A172 (cell line): Measurements from ENCODE around the gene SUPV3L1. TPM values are rescaled to one million over a fixed set of nuclear protein-coding genes. Genes with fewer than 3 reads are reported as not detected.
A peak's percentile ranks its signal among the peaks of the same experiment; 100 is the strongest.
"Not testable (repeated sequence)": the region's sequence is repeated elsewhere in the genome, so short reads cannot be mapped to it uniquely, and the experiment has no call there.

Source experiments
- DNase-seq: peaks from one replicate; pipeline ENCODE4 v3.0.0-alpha.2; 2015; ENCODE audit warnings: low spot score
- total RNA-seq: library from RNA; depleted of rRNA; stranded (reverse); fragments of >200 nt; shearing (Covaris generic); gene quantifications from 2 replicates; pipeline ENCODE4 v1.2.3, GENCODE V29; 2014

Gene SUPV3L1
- total RNA-seq, 1 experiment from 2014 or later: 72.7 TPM

DNA sequence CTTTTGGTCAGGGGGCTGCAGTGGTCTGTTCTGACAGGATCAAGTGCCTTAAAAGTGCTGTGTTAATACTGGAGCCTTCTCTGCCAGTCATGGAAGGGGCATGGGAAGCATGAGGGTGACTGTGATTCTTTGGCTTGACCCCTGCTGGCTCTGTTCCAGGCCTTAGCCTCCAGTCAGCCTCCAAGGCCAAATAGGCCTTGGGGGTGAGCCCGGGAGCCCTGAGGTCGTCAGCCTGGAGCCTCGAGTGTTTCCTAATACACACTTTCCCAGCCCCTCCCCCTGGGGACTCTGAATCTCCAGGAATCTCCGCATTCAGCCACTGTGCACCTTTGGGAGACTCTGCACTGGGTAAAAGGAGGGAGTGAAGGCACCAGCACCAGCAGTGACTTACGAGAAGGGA lies 50.1 kb downstream of the SUPV3L1 start:
- DNase-seq: no peak

- peak; percentile 92 for DNase-seq
Measured at GRCh38 chr10:69232252-69232651, 52.2 kb downstream of the SUPV3L1 start.

- DNase-seq: no peak
Measured at GRCh38 chr10:69232736-69233480, 52.9 kb downstream of the SUPV3L1 start.

- DNase-seq: no peak
Measured at GRCh38 chr10:69234447-69234846, 54.4 kb downstream of the SUPV3L1 start.

DNA sequence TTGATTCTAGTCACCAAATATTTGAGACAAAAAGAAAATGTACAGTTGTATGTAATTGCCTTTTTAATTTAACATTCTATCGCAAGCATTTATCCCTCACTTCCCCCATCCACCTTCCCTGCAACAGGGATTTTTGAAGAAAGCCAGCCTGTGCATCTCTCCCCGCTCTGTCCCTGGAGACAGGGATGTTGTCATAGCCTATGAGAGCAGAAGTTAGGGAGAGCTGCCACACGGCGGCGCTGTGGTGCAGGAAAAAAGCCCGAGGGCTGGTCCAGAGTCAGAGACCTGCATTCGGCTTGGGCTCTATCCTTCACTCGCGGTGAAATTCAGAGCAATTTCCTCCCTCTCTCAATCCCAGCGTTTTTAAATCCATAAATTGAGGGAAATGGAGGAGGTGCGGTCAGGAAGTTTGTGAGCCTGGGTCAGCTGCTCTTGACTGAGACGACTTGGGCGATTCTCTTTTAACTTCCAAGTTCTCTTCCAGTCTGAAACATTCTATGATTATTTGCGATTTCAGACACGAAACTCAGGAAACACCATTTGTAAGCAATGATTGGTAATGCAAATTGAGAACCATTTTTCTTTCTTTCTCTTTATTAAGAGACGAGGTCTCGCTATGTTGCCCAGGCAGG lies 57.6 kb downstream of the SUPV3L1 start:
- peak; percentile 82 for DNase-seq

- no peak for DNase-seq
Measured at GRCh38 chr10:69239136-69239535, 59.1 kb downstream of the SUPV3L1 start.

GRCh38 chr10:69239816-69240434 lies 59.9 kb downstream of the SUPV3L1 start:
- DNase-seq: no peak

- DNase-seq: no peak
Measured at GRCh38 chr10:69240455-69240854, 60.4 kb downstream of the SUPV3L1 start.

DNA sequence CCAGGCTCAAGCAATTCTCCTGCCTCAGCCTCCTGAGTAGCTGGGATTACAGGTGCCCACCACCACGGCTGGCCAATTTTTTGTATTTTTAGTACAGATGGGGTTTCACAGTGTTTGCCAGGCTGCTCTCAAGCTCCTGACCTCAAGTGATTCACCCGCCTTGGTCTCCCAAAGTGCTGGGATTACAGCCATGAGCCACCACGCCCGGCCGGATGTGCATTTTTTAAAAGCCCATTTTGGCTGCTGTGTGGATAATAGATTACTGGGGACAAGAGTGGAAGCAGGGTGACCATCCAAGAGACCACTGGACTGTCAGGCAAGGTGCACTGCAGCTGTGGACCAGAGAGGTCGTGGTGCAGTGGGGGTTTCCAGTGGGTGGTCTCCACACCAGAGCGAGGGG lies 61.5 kb downstream of the SUPV3L1 start:
- DNase-seq: peak; percentile 84

DNA sequence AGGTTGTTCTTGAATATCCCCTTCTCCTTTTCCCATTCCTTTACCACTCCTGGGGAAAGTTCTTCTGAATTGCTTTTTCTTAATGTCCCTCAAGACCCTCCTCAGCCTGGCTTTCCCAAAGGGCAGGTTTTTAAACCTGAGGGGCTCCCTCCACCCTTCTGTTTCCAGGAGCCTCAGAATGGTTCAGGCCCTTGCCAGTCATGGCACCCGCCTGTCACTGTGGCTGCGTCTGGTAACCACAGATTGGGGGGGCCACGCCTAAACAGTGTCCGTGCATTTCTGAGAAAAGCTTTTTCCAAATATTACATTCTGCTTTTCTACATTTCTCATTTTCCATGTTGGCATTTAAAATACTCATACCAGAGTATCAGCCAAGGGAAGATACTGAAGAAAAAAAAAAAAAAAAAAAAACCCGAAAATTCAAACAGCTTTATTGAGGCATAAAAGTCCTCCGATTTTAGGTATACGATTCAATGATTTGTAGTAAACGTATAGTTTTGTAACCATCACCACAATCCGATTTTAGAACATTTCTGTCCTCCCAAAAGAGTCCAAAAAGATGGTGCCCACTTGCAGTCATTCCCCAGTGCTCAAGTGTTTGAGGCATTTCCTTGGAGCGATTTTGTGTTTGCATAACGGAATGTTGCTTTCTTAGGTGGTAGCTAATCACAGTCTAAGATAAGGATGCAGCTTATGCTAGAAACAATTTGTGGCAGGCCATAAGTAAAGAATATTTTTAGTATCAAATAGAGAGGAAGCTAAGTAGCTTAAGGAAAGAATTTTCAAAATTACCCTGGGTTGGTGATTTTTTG lies 62.2 kb downstream of the SUPV3L1 start:
- no peak for DNase-seq

- DNase-seq: no peak
Measured at GRCh38 chr10:69242852-69243212, 62.8 kb downstream of the SUPV3L1 start.

DNA sequence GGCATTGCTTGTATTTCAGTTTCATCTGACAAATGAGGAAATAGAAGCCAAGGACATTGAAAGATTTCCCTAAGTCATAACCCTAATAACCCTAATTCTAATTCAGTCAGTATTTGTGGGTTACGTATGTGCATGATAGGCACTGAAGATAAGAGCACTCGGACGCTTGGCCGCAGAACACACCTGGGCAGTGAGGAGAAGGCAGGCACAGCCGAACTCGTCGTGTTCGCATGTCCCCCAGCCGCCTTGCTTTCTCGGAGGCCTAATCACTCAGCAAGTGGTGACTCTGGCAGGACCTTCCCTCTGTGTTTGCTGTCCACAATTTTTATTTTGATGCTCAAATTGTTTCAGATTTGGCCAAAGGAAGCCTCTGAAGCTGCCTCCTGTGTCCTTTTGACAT lies 63.8 kb downstream of the SUPV3L1 start:
- no peak for DNase-seq

DNA sequence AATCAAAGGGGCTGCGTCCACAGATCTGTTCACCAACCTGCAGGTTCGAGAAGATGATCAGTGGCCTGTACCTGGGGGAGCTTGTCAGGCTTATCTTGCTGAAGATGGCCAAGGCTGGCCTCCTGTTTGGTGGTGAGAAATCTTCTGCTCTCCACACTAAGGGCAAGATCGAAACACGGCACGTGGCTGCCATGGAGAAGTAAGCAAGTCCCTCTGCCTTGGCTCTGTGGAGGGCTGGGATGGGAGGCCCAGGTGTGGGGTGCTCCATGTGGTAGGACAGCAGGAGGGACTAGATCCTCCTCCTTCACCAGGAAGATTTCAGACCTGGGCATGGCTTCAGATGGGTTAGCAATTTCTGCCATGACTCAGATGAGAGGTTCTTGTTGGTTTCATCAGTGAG lies 66.0 kb downstream of the SUPV3L1 start:
- DNase-seq: no peak

- no peak for DNase-seq
Measured at GRCh38 chr10:69246581-69247312, 66.7 kb downstream of the SUPV3L1 start.

DNA sequence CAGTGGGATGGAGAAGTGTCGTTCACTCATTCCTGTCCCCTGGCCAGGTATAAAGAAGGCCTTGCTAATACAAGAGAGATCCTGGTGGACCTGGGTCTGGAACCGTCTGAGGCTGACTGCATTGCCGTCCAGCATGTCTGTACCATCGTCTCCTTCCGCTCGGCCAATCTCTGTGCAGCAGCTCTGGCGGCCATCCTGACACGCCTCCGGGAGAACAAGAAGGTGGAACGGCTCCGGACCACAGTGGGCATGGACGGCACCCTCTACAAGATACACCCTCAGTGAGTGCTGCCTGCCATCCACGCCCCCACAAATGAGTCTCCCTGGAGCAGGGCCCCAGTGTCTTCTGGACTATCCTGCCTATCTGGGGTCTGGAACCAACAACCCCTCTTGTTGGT lies 67.3 kb downstream of the SUPV3L1 start:
- DNase-seq: no peak

DNA sequence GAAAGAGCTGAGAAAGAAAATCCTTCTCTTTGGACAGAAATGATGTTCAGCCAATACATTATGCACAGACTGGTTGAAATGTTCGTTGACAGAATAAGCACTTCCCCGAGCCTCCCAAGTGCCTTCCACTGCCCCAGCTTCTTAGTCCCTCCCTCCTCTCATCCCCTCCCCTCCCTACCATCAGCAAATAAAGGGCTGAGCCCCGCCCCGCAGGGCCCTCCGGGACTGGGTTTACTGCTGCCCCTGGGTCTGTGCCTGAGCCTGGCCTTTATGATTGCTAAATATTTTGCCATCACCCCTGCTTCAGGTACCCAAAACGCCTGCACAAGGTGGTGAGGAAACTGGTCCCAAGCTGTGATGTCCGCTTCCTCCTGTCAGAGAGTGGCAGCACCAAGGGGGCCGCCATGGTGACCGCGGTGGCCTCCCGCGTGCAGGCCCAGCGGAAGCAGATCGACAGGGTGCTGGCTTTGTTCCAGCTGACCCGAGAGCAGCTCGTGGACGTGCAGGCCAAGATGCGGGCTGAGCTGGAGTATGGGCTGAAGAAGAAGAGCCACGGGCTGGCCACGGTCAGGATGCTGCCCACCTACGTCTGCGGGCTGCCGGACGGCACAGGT lies 68.2 kb downstream of the SUPV3L1 start:
- no peak for DNase-seq

GRCh38 chr10:69250041-69250440 lies 70.0 kb downstream of the SUPV3L1 start:
- no peak for DNase-seq

DNA sequence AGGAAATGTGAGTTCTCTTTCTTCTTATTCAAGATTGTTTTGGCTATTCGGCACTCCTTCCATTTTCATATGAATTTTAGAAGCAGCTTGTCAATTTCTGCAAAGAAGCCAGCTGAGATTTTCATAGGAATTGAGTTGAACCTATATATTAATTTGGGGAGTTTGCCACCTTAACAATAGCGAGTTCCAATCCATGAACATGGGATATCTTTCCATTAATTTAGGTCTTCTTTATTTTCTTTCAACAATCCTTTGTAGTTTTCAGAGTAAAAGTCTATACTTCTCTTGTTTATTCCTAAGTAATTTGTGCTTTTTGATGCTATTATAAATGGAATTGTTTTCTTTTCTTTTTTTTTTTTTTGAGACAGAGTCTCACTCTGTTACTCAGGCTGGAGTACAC lies 71.4 kb downstream of the SUPV3L1 start:
- not testable (repeated sequence) for DNase-seq

DNA sequence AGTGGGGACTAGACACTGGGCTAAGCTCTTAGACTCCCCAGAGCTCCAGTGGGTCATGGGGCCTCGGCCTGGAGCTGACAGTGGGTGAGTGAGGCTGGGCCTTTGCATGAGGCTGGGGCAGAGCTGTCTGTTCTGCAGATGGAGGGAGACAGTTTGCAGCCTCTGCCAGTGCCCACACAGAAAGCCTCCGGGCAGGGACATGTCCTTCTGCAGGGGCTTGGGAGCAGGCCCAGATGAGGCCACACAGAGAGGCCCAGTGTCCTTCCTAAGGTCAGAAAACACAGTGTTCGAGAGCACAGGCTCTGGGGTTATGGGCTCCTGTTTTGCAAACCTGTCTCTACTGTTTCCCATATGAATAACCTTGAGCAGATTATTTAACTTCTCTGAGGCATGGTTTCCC lies 73.1 kb downstream of the SUPV3L1 start:
- no peak for DNase-seq

DNA sequence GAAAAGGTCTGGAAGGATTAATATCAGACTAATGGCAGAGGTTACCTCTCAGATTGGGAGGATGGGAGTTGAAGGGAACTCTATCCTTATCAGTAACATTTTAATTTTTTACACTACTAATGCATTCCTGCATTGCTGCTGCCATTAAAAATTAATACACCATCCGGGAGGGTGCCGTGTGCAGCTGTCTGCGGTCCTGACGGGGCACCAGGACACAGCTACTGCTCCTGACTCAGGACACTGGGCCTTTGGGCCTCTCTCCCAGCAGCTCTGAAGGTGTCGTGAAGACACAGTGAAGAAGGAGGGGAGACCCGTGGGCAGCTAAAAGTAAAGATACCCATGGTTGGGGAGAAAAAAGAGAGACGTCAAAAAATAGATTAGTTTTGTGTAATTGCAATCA lies 74.8 kb downstream of the SUPV3L1 start:
- no peak for DNase-seq
